K562 (cell line): ENCODE data around the gene APLP1.
"Not testable (repeated sequence)": the region's sequence is repeated elsewhere in the genome, so short reads cannot be mapped to it uniquely, and the experiment has no call there.

Experiments
- ARID2 ChIP-seq: fragments of 450-650 bp; IDR thresholded peaks from 2 replicates; pipeline ENCODE4 v1.6.1; 2017; ENCODE audit warnings: antibody characterized with exemption, mild to moderate bottlenecking
- BRD9 ChIP-seq: fragments of 450-650 bp; IDR thresholded peaks from 2 replicates; pipeline ENCODE4 v1.6.1; 2018; ENCODE audit warnings: low read depth; ENCODE audit not compliant: partially characterized antibody
- CC2D1A ChIP-seq: fragments of 450-650 bp; IDR thresholded peaks from 2 replicates; pipeline ENCODE4 v1.6.1; 2017; ENCODE audit warnings: mild to moderate bottlenecking
- CTCF ChIP-seq, 3 experiments: IDR thresholded peaks in 2 of 3; conservative IDR thresholded peaks in 1 of 3; 2 replicates each; pipeline ENCODE4 v1.5.1; 2011 to 2012; ENCODE audit warnings: low read length in 3 of 3, mild to moderate bottlenecking in 3 of 3, control low read depth in 2 of 3, improper control_type of control experiment in 1 of 3, inconsistent platforms in 1 of 3, low read depth in 1 of 3, mixed read lengths in 1 of 3, moderate library complexity in 1 of 3; ENCODE audit not compliant: insufficient read depth in 2 of 3
- ESRRA ChIP-seq: fragments of 450-650 bp; IDR thresholded peaks from 2 replicates; pipeline ENCODE4 v1.6.1; 2014; ENCODE audit warnings: low read depth, mild to moderate bottlenecking, moderate library complexity, borderline replicate concordance
- GABPA ChIP-seq: fragments of 200-800 bp; sonication (Bioruptor generic); conservative IDR thresholded peaks from 2 replicates; pipeline ENCODE4 v1.6.1; 2016; ENCODE audit warnings: low read depth, missing genetic modification characterization, missing compliant biosample characterization
- HDAC8 ChIP-seq: fragments of 450-650 bp; IDR thresholded peaks from 2 replicates; pipeline ENCODE4 v1.6.1; 2016; ENCODE audit warnings: mild to moderate bottlenecking, missing genetic modification characterization, moderate library complexity, missing compliant biosample characterization
- PATZ1 ChIP-seq: fragments of 250-450 bp; sonication (Bioruptor Pico); IDR thresholded peaks from 2 replicates; pipeline ENCODE4 v1.5.0; 2020; ENCODE audit warnings: mild to moderate bottlenecking, borderline replicate concordance
- RBM22 ChIP-seq: fragments of 200-400 bp; formaldehyde crosslinking; IDR thresholded peaks from 2 replicates; pipeline ENCODE4 v1.6.1; 2018; ENCODE audit warnings: low read length, low read depth; ENCODE audit not compliant: poor library complexity, severe bottlenecking
- SNAPC5 ChIP-seq: fragments of 250-450 bp; sonication (Bioruptor Pico); IDR thresholded peaks from 2 replicates; pipeline ENCODE4 v1.8.0; 2021; ENCODE audit warnings: moderate library complexity, mild to moderate bottlenecking, inconsistent platforms
- ZBTB8A ChIP-seq: fragments of 450-650 bp; IDR thresholded peaks from 2 replicates; pipeline ENCODE4 v1.6.1; 2018; ENCODE audit warnings: mild to moderate bottlenecking, moderate library complexity; ENCODE audit not compliant: partially characterized antibody
- ZNF408 ChIP-seq: fragments of 250-450 bp; sonication (Bioruptor Pico); IDR thresholded peaks from 2 replicates; pipeline ENCODE4 v1.4.0; 2020; ENCODE audit warnings: low read depth, mild to moderate bottlenecking, moderate library complexity

GRCh38 chr19:35870124-35870736 lies 1.9 kb downstream of the APLP1 start:
- TF ChIP-seq ARID2; ZBTB8A; CTCF (IDR thresholded peaks at IDR 0.05 in 2 of 3, conservative IDR thresholded peaks at IDR 0.05 in 1 of 3; ENCODE audit: insufficient read depth in 2 of 3, low read depth in 1 of 3, low read length in 3 of 3); HDAC8 (tag); CC2D1A; ESRRA; BRD9; ZNF408 (CRISPR knock-in tag); SNAPC5 (CRISPR knock-in tag); PATZ1; RBM22: not testable (repeated sequence)
- peak; percentile 59 for TF ChIP-seq GABPA
